HG02938 (cell line): Measurements from ENCODE around the gene CCSER1.
"Not testable (repeated sequence)": the region's sequence is repeated elsewhere in the genome, so short reads cannot be mapped to it uniquely, and the experiment has no call there.

Experiments
- ATAC-seq: cut with Tn5 transposase; IDR thresholded peaks from one replicate; pipeline ENCODE4 v1.9.1; 2021; ENCODE audit warnings: mild to moderate bottlenecking, moderate library complexity; ENCODE audit not compliant: unreplicated experiment

The CCSER1 gene

DNA sequence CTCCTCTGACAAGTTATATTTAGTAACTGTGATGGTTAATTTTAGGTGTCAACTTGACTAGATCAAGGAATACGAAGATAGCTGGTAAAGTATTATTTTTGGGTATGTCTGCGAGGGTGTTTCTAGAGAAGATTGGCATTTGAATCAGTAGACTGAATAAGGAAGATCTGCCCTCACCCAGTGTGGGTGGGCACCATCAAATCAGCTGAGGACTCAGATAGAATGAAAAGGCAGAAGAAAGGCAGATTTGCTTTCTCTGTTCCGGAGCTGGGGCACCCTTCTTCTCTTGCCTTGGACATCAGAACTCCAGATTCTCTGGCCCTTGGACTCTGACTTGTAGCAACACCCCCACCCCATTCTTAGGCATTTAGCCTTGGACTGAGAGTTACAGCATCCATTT is 981.6 kb downstream of the CCSER1 start:
- no peak for ATAC-seq

DNA sequence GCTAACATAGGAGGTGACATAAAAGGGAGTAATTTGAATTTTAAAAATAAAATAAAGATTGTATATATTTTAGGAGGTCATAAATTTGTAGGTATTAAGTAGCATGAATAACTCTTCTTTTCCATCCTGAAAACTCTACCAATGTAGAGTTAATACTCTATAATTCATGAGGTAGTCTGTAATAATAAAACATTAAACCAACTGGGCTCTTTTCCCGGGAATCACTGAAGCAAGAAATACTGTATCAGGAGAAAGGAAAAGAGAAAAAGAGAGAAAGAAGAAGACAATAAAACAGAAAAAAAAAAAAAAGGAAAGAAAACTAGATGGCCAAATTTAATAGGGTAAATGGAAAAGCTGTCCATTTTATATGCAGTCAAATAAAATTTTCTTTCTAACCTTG is 984.4 kb downstream of the CCSER1 start:
- ATAC-seq, result no peak

DNA sequence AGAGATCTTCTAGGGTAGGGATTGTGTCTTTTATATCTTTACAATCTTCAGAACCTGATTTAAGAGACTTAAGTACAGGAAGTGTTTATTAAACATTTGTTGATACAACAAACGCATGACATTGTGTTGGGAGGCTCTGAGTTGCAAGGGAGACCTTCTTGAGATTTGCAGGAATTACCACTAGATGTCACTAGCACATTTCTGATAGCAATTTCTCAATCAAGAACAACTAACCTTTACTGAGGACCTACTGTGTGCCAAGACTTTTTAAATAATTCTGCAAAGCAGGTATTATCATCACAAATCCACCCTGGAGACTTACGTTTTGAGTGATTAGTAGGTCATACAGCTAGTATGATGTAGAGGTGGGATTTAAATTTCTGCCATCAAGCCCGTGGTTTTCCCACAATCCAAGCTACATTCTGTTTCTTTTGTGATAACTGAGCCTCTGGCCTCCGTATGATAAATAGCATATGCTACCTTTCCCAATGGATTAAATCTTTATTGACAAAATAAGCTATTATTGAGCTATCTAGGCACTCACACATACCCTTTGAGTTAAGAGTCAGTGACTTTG is 986.0 kb downstream of the CCSER1 start:
- ATAC-seq, result no peak

DNA sequence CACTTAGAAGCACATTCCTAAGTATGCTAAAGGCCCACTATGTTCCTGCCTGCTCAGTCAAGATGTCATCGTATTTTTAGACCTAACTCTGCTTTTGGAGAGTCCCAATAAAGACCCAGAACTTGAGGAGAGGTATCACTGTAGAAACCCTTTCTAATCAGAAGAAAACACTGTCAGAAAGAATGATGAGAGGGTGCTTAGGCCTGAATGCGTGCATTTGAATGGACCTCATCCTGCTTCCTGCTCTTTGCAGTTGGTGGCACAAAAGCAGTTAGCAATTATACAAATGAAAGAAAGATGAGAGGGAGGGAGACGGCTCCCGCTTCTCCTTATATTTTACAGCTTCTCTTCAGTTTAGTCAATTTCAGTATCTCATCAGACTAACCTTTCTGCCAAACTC is 987.2 kb downstream of the CCSER1 start:
- ATAC-seq, result no peak

GRCh38 chr4:91116861-91117260 is 989.7 kb downstream of the CCSER1 start:
- ATAC-seq, result no peak

DNA sequence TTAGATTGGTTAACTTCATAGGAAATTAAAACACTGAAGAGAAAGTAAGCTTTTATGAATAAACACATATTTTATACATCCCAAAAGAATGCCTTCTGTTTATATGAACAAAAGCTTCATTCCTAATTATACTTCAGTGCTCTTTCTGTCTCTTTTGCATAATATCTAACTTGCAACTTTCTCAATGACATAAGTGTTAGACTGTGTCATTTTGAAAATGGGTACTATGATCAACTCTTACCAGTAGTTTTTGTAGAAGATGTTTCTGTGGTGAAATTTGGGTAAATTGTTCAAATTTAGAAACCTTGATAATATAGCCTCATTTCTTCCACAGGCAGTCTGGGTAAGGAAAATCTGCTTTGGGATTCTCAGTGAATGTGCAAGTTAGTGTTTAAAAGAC is 991.4 kb downstream of the CCSER1 start:
- ATAC-seq, result peak; percentile 76

DNA sequence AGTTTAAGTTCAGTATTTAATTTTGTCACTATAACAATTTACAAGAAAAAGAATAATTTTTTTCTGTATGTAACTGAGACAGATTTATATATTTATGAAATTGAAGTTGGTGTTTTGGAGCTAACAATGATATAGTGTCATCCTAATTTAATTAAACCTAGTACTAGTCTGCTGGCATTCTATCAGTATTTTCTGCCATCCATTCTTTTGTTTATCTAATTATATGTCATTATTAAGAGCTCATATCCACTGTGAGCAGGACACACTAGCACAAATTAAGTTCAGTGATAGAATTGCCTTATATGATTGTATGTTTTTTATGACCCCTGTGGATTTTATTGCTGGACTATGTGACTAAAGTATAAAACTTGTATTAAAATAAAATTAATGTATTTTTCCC is 996.5 kb downstream of the CCSER1 start:
- ATAC-seq, result no peak

DNA sequence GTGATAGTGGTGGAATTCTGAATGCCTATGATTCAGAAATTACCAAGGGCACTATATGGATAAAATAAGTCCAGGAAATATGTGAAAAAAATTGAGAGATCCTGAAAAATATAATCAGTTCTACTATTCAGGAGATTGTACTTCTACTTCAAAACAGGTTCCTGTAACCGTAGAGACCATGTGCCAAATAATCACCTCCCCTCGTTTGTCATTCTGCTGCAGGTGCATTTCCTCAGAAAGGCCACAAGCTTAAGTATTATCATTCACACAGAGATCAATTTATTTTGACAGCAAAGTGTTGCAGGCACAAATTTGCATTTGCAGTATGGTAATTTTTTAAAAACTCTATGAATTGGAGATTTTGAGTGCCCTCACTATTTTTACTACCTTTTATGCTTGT is 1000.0 kb downstream of the CCSER1 start:
- no peak for ATAC-seq

GRCh38 chr4:91127831-91128230 is 1000.6 kb downstream of the CCSER1 start:
- ATAC-seq, result no peak

DNA sequence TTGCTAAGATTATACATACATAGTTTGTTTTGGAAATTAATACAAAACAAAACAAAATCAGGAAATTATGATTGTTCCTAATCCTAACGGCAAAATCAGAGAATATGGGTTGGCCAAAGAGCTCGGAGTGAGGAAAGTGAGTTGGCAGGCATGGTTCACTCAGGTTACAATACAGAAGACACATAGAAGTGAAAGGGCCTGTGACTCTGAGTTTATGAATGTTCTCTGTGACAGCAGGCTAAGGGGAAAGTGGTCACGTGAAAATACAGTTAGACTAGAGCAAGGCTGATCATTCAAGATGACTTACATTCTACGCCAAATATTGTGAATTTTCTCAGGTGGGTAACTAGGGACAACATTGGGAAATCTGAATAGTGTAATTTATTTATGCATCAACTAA is 1001.3 kb downstream of the CCSER1 start:
- no peak for ATAC-seq

DNA sequence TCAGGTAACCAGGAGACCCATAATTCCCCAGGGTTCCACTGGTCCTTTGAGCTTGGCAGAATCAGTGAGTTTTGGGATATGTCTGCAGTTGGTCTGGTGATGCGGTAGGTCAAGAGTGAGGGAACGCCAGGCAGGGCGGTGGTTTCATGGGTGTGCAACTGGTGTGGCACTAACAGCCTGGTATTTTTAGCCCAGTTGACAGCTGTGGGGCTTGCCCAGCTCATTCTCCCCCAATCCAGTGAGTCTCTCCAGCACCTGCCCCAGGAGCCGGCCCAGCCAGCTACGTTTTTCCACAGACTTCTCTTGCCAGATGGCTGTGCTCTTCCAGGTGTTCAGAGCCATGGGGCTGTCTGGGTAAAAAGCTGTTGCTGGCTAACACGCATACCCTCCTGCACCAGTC is 1019.9 kb downstream of the CCSER1 start:
- no peak for ATAC-seq

DNA sequence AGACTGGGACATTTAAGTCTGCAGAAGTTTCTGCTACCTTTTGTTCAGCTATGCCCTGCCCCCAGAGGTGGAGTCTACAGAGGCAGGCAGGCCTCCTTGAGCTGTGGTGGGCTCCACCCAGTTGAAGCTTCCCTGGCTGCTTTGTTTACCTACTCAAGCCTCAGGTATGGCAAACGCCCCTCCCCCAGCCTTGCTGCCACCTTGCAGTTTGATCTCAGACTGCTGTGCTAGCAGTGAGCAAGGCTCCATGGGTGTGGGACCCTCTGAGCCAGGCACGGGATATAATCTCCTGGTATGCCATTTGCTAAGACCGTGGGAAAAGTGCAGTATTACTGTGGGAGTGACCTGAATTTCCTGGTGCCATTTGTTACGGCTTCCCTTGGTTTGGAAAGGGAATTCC is 1026.8 kb downstream of the CCSER1 start:
- ATAC-seq, result not testable (repeated sequence)

- not testable (repeated sequence) for ATAC-seq
Measured at GRCh38 chr4:91167864-91168653, 1040.9 kb downstream of the CCSER1 start.

GRCh38 chr4:91170768-91171167 is 1043.6 kb downstream of the CCSER1 start:
- no peak for ATAC-seq

DNA sequence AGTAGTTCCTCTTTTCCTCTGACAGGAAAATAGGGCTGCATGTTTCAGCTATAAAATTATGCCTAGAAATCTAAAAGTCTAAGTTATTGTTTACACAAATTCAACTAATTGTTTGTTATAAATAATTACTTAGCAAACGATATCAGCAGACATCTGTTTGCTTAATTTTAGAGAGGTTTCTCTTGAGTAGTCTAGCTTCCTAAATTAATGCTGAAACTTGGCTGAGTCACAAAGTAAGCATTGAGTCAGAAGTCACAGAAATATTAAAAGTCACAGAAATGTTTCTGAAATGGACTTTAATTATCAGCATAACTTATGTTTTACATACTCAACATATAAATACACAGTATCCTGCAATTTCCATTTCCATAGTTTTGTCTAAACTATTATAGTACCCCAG is 1044.0 kb downstream of the CCSER1 start:
- no peak for ATAC-seq

DNA sequence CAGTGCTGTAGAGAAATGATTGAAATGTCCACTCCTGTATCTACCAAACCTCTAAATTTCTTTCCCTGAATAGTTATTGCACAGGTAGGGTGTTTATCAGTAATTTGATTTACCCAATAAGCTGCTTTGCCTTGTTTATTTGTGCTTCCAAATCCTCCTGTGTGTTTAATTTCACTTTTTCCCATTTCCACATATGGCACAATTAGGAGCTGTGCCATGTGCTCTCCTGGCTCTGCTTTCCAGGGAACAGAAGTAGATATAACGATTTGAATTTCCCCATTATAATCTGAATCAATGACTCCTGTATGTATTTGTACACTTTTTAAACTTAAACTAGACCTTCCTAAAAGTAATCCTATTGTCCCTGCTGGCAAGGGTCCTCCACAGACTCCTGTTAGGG is 1057.9 kb downstream of the CCSER1 start:
- not testable (repeated sequence) for ATAC-seq

- no peak for ATAC-seq
Measured at GRCh38 chr4:91198951-91199350, 1071.8 kb downstream of the CCSER1 start.

DNA sequence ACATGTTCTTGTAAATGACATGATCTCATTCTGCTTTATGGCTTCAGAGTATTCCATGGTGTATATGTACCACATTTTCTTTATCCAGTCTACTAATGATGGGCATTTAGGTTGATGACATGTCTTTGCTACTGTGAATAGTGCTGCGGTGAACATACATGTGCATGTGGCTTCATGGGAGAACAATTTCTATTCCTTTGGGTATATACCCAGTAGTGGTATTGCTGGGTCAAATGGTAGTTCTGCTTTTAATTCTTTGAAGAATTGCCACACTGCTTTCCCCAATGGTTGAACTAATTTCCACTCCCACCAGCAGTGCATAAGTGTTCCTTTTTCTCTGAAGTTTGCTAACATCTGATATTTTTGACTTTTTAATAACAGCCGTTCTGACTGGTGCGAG is 1080.3 kb downstream of the CCSER1 start:
- ATAC-seq, result no peak

DNA sequence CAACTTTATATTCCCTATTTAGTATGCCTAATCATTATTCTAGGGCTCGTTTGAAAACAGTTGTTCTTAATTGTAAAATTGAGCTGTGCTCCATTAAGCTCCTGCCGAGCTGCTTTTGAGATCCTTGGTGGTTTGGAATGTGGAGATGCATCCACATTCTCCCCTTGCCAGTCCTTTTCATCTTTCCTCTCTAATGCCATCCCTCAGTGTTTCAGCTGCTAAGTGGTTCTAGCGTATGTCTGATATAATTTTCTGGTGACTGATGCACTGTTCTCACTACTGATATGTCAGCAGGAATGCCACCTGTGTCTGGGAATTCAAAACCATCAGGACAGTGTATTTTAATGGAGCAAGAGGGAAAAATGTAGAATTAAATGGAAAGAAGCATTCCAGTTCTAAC is 1085.0 kb downstream of the CCSER1 start:
- no peak for ATAC-seq

- ATAC-seq, result not testable (repeated sequence)
Measured at GRCh38 chr4:91217831-91218403, 1090.7 kb downstream of the CCSER1 start.

DNA sequence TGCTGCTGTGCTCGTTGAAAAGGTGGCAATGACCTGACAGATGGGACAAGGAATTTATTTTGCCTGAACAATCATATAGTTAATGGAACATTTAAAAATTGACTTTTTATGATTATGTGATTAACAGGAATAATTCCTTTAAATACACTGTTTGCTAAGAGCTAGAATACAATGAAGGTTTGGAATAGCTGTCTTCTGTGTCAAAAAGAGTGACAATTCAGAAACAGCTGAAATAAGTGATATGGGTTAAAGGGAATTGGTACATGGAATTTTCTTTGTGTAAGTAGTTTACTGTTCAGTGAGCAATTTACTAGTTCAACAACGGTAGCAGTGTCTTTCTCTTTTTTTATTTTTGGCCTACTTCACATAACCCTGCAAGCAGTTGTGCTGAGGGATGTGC is 1093.1 kb downstream of the CCSER1 start:
- no peak for ATAC-seq

DNA sequence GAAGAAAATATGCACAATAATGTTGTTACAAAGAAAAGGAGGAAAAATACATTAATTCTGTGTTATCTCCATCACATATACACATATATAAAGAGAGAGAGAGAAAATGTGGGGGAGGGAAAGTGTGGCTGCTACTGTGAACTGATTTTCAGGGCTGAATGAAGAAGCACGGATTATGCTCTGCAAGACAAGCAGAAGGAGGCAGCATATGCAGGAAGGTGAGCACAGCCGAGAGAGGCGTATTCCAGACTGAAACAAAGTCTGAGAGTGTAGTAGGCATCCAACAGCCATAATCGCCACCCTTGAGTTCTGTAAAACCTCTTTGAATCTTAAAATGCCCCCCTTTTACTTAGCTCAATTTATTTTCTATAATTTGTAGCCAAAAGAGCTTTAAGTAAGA is 1094.8 kb downstream of the CCSER1 start:
- ATAC-seq, result no peak
